ENCODE data around the gene ECHDC3. TPM values are rescaled to one million over a fixed set of nuclear protein-coding genes. Genes with fewer than 3 reads are reported as not detected.
A peak's percentile ranks its signal among the peaks of the same experiment; 100 is the strongest.

ECHDC3 gene
- total and polyA plus RNA-seq, 4 donors: 14.2 to 48.3 (median 31.4) TPM

DNA sequence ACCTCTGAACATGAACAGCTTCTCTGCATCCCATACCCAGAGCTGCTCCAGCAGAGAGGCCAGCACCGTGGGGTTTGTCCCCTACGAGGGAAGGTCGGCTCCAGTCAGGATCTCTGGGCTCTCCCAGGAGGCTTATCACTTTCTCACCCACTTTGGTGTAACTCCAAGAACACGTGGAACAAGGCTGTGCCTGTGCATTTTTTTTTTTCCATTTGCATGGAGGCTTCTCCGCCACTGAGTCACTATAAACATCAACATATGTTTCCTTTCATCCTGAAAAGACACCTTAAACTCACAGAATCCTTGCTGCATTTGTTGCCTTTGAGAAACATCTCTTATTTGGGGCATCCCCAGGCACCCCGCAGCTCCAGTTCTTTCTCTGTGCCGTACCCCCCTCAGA is 29.4 kb upstream of the ECHDC3 start:
- no peak overlapping the region for H3K4me3 ChIP-seq
- H3K9ac ChIP-seq (ENCODE audit: insufficient read depth in 1 of 2, low read length in 2 of 2): no peak overlapping the region
- ATAC-seq (ENCODE audit: insufficient read depth, low FRiP score): no peak
- H3K27ac ChIP-seq (ENCODE audit: low read depth in 1 of 2, low read length in 1 of 2): no peak overlapping the region
- no peak for DNase-seq
- H3K27me3 ChIP-seq (ENCODE audit: control insufficient read depth in 3 of 3, insufficient read depth in 3 of 3, low read length in 2 of 3): no peaks in the 10 kb centered on the region
- TF ChIP-seq, protein P1, sequence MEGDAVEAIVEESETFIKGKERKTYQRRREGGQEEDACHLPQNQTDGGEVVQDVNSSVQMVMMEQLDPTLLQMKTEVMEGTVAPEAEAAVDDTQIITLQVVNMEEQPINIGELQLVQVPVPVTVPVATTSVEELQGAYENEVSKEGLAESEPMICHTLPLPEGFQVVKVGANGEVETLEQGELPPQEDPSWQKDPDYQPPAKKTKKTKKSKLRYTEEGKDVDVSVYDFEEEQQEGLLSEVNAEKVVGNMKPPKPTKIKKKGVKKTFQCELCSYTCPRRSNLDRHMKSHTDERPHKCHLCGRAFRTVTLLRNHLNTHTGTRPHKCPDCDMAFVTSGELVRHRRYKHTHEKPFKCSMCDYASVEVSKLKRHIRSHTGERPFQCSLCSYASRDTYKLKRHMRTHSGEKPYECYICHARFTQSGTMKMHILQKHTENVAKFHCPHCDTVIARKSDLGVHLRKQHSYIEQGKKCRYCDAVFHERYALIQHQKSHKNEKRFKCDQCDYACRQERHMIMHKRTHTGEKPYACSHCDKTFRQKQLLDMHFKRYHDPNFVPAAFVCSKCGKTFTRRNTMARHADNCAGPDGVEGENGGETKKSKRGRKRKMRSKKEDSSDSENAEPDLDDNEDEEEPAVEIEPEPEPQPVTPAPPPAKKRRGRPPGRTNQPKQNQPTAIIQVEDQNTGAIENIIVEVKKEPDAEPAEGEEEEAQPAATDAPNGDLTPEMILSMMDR (IDR thresholded peaks at IDR 0.05; ENCODE audit: control extremely low read depth, extremely low read depth): no peak
- peaks cover 0 to 4% (median 1%) of the 10 kb centered on the region in 4 donors for H3K9me3 ChIP-seq (ENCODE audit: control insufficient read depth in 4 of 4, insufficient read depth in 3 of 4, low read length in 3 of 4)
- peaks cover 0 to 7% (median 0%) of the 10 kb centered on the region in 5 donors for H3K4me1 ChIP-seq (ENCODE audit: control insufficient read depth in 5 of 5, insufficient read depth in 5 of 5, low read length in 5 of 5)
- 62 to 77% methylated on average over 7 of the region's 7 CpGs for WGBS, 2 donors
- no peaks in the 10 kb centered on the region for H3K36me3 ChIP-seq (ENCODE audit: control insufficient read depth in 4 of 4, insufficient read depth in 4 of 4, low read length in 4 of 4)

DNA sequence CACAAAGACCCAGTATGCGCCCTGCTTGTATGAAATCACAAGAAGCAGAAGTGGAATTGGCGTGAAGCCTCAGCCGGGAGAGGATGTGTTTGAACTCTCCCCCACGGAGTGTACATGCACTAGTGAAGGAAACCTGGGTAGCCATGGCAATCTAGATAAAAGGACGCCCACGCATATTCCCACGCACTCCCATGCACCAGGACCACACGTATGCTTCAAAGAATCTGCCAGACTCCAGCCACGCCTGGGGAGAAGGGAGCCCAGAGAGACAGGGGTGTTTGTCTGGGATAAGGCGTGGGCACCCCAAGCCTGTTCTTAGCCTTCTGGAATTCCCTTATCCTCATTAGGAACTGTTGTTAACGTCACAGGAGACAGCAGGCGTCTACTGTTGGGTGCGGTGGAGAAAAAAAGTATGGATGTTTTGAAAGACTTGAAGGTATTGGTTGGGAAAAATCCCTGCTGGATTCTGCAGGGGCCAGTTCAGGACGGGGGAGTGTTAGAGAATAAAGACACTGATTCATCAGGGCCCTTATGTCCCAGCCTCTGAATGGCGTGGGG is 28.9 kb upstream of the ECHDC3 start:
- no peak for ATAC-seq (ENCODE audit: insufficient read depth, low FRiP score)
- no peak overlapping the region for H3K27ac ChIP-seq (ENCODE audit: low read depth in 1 of 2, low read length in 1 of 2)
- peaks cover 0 to 4% (median 1%) of the 10 kb centered on the region in 4 donors for H3K9me3 ChIP-seq (ENCODE audit: control insufficient read depth in 4 of 4, insufficient read depth in 3 of 4, low read length in 3 of 4)
- WGBS, 2 donors: 55 to 59% methylated on average over 15 of the region's 15 CpGs
- no peaks in the 10 kb centered on the region for H3K27me3 ChIP-seq (ENCODE audit: control insufficient read depth in 3 of 3, insufficient read depth in 3 of 3, low read length in 2 of 3)
- peaks cover 0 to 4% (median 0%) of the 10 kb centered on the region in 5 donors for H3K4me1 ChIP-seq (ENCODE audit: control insufficient read depth in 5 of 5, insufficient read depth in 5 of 5, low read length in 5 of 5)
- TF ChIP-seq, protein P1 (IDR thresholded peaks at IDR 0.05; ENCODE audit: control extremely low read depth, extremely low read depth): no peak
- no peaks in the 10 kb centered on the region for H3K36me3 ChIP-seq (ENCODE audit: control insufficient read depth in 4 of 4, insufficient read depth in 4 of 4, low read length in 4 of 4)
- H3K4me3 ChIP-seq: no peak overlapping the region
- H3K9ac ChIP-seq (ENCODE audit: insufficient read depth in 1 of 2, low read length in 2 of 2): no peak overlapping the region
- DNase-seq: peak in 1 of 3 donors; percentile 29

DNA sequence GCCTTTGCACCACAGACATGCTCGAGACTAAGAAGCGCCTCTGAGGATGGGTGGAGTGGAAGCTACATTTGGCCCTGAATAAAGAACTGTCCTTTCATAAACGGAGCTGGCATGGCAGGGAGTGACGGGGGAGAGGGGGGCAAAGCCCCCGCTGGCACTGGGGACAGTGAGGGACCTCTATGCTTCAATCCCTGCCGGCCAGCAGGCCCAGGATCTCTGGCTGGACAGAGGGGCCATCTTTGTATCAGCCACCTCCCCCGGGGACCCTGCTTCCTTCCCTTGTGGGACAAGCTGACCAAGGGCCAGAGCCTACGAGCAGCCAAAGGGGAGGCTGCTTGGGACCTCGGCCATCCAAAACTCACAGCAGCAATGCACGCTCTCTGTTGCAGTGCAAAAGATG is 28.2 kb upstream of the ECHDC3 start:
- DNase-seq: no peak
- no peak for ATAC-seq (ENCODE audit: insufficient read depth, low FRiP score)
- H3K27ac ChIP-seq (ENCODE audit: low read depth in 1 of 2, low read length in 1 of 2): no peak overlapping the region
- 86 to 94% methylated on average over 10 of the region's 10 CpGs for WGBS, 2 donors
- H3K9ac ChIP-seq (ENCODE audit: insufficient read depth in 1 of 2, low read length in 2 of 2): no peak overlapping the region
- H3K4me1 ChIP-seq (ENCODE audit: control insufficient read depth in 5 of 5, insufficient read depth in 5 of 5, low read length in 5 of 5): peaks cover 0 to 4% (median 0%) of the 10 kb centered on the region in 5 donors
- peaks cover 0 to 4% (median 1%) of the 10 kb centered on the region in 4 donors for H3K9me3 ChIP-seq (ENCODE audit: control insufficient read depth in 4 of 4, insufficient read depth in 3 of 4, low read length in 3 of 4)
- no peak overlapping the region for H3K4me3 ChIP-seq
- H3K36me3 ChIP-seq (ENCODE audit: control insufficient read depth in 4 of 4, insufficient read depth in 4 of 4, low read length in 4 of 4): no peaks in the 10 kb centered on the region
- TF ChIP-seq, protein P1 (IDR thresholded peaks at IDR 0.05; ENCODE audit: control extremely low read depth, extremely low read depth): no peak
- no peaks in the 10 kb centered on the region for H3K27me3 ChIP-seq (ENCODE audit: control insufficient read depth in 3 of 3, insufficient read depth in 3 of 3, low read length in 2 of 3)
